NB4 (cell line): Measurements from ENCODE around the gene ITGB1.

Source experiments
- POLR2A ChIP-seq: IDR thresholded peaks from 2 replicates; pipeline ENCODE4 v1.6.1; 2011; ENCODE audit warnings: mild to moderate bottlenecking; ENCODE audit not compliant: insufficient read length; ENCODE audit errors: extremely low read depth
- TF ChIP-seq, protein P1 (sequence below): IDR thresholded peaks from one replicate; pipeline ENCODE4 v1.5.1; 2012; ENCODE audit warnings: low read depth, low read length
- TF ChIP-seq, protein P2 (sequence below): IDR thresholded peaks from 2 replicates; pipeline ENCODE4 v1.6.1; 2011; ENCODE audit warnings: low read depth, low read length

DNA sequence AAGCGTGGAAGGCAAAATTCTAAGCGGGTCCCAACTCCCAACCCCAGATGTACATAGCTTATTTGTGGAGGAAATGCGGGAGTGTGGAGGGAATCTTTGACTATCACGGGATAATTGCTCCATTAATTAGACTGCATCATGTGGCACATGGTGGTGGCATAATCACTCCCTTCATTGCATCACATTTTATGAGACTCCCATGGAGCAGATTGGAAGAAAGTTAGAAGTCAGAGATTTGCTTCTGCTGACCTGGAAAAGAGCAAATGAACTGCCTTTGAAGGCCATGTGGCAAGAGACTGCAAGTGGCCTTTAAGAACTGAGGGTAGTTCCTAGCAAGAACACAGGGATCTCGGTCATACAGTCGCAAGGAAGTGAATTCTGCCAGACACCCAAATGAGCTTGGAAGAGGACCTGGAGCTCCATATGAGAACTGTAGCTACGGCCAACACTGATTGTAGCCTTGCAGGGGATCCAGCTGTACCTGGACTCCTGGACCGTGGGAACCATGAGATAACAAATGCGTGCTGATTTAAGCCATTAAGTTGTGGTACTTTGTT is 37.1 kb upstream of the ITGB1 start:
- TF ChIP-seq, protein P1, sequence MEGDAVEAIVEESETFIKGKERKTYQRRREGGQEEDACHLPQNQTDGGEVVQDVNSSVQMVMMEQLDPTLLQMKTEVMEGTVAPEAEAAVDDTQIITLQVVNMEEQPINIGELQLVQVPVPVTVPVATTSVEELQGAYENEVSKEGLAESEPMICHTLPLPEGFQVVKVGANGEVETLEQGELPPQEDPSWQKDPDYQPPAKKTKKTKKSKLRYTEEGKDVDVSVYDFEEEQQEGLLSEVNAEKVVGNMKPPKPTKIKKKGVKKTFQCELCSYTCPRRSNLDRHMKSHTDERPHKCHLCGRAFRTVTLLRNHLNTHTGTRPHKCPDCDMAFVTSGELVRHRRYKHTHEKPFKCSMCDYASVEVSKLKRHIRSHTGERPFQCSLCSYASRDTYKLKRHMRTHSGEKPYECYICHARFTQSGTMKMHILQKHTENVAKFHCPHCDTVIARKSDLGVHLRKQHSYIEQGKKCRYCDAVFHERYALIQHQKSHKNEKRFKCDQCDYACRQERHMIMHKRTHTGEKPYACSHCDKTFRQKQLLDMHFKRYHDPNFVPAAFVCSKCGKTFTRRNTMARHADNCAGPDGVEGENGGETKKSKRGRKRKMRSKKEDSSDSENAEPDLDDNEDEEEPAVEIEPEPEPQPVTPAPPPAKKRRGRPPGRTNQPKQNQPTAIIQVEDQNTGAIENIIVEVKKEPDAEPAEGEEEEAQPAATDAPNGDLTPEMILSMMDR: no peak
- TF ChIP-seq POLR2A: no peak
- TF ChIP-seq, protein P2, sequence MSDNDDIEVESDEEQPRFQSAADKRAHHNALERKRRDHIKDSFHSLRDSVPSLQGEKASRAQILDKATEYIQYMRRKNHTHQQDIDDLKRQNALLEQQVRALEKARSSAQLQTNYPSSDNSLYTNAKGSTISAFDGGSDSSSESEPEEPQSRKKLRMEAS: no peak
